NCI-H345 treated with DMSO at 0.1 percent for 48 hours (cell line): ENCODE results near the gene ARF3.
"Not testable (repeated sequence)": the region's sequence is repeated elsewhere in the genome, so short reads cannot be mapped to it uniquely, and the experiment has no call there.

Experiments used
- DNase-seq: peaks from one replicate; lab custom pipeline; 2025; ENCODE audit not compliant: unreplicated experiment; lab: John Stamatoyannopoulos, UW

ARF3 gene

GRCh38 chr12:48932878-48933277, 24.4 kb downstream of the ARF3 start:
- no peak for DNase-seq

DNA sequence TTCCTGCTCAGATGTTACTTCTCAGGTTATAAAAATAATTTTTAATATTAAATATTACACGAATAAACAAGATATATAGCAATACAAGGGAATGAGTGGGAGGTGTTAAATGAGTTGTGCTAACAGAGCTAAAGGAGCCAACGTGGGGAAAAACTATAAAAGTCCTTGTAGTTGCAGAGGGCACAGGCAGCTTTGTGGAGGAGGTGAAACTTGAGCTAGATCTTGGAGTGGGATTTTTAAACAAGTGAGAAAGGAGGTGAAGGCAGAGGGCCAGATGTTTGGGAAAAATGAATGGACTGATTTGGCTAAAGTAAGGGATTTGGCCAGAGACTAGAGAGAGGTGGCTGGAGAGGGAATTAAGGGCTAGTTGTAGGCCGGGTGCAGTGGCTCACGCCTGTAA, 26.8 kb downstream of the ARF3 start:
- no peak for DNase-seq

DNA sequence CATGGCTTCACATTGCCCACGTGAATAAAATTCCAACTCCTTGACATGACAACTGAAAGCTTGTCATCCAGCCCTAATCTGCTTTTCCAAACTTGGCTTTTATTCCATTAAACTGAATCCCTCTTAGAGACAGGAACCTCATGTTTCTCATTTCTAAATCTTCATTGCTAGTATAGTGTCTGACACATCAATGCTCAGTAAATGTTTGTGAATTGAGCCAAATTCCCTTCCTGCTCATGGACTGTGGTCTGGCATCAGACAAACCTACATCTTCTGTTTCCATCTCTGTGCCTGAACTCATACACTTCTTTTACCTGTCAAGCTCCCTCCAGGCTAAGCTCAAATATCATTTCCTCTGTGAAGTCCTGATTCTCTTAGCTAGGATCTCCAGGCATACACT, 27.7 kb downstream of the ARF3 start:
- DNase-seq, result no peak

GRCh38 chr12:48927261-48927660, 30.0 kb downstream of the ARF3 start:
- no peak for DNase-seq

GRCh38 chr12:48925304-48926011, 31.8 kb downstream of the ARF3 start, which contains the start of gene FKBP11:
FKBP11 (minus strand) TSS chr12:48925492; CDS start chr12:48925428, 64 bp downstream.
- no peak for DNase-seq

- no peak for DNase-seq
These were observed 32.5 kb downstream of the ARF3 start for GRCh38 chr12:48924617-48925303.

GRCh38 chr12:48923117-48923516, 34.2 kb downstream of the ARF3 start:
- DNase-seq, result no peak

DNA sequence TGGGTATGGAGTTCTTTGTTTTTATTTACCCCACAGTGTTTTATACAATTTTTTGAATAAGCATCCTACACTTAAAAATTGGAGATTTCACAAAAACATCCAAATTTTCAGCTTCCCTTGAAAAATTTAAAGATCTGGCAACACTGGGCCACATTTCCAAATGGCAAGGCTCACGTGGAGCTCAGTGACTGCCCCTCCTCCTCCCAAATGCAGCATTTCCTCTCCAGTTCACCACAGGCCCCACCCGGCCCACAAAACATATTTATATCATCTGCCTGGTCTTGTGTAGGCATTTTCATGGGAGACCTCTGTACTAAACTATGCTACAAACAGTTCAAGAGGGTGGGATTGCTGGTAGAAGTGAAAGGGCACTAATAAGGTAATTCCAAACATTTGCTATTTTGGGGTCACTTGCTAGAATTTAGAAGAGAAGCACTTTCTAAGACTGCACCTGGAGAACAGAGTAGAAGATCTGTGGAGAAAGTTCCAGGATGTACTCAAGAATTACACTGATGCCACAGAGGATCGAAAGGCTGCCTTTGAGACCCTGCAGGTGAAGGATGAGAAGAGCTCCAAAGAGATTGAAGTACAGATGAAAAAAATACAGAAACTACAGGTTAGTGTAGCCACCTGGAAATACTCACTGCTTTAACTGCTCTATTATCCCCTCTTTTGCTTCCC, 39.3 kb downstream of the ARF3 start:
- DNase-seq, result no peak

DNA sequence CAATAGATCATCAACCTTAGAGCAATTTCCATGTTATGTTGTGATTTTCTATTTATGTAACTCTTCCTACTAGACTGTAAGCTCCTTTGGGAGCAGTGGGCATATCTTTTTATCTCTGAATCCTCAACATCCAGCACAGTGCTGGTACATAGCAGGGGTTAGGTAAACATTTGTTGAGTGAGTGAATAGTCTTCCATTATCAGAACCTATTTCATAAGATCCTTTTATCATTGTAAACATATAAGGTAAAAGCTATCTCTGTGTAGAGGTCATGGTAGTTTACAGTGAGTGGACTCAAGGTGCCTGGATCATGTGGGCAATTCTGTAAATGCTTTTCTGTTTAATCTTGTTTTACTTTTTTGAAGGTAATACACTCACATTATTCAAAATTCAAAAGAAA, 47.1 kb downstream of the ARF3 start:
- no peak for DNase-seq

- not testable (repeated sequence) for DNase-seq
These were observed 47.6 kb downstream of the ARF3 start for GRCh38 chr12:48909698-48910097.

- DNase-seq, result no peak
These were observed 50.0 kb downstream of the ARF3 start for GRCh38 chr12:48907245-48907644.

GRCh38 chr12:48903982-48904411, 53.3 kb downstream of the ARF3 start:
- no peak for DNase-seq

DNA sequence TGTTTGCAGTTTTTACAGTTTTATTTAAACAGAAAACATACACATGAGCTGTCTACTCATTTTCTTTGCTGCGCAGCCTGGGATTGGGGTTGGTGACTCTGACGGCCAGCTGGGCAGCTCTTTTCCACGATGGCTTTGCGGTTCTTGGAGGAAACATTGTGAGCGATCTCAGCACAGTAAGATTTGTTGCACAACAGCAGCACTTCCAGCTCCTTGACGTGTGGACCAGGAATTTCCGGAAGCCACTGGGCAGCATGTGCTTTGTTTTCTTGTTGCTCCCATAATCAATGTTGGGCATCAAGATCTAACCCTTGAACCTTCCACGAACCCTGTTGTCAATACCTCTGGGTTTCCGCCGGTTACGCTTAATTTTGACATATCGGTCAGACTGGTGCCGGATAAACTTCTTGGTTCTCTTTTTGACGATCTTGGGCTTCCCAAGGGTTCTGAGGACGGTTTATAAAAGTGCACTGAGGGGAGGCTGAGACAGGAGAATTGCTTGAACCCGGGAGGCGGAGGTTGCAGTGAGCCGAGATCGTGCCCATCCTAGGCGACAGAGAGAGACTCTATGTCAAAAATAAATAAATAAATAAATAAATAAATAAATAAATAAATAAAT, 53.8 kb downstream of the ARF3 start:
- DNase-seq, result no peak

- DNase-seq, result no peak
These were observed 56.0 kb downstream of the ARF3 start for GRCh38 chr12:48901278-48901677.

- DNase-seq, result no peak
These were observed 57.6 kb downstream of the ARF3 start for GRCh38 chr12:48899651-48900050.

DNA sequence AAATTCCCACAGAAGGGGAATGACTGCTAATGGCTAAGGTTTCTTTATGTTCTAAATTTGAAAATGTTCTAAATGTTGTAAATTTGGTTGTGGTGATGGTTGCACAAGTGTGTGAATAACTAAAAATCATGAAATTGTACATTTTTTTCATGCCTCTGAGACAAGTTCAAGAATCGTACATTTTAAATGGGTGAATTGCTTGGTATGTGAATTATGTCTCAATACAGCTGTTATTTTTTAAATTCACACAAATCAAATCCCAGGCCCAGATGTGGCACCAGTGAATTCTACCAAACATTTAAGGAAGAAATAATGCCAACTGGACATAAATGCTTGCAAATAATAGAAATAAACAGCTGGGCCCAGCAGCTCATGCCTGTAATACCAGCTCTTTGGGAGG, 63.0 kb downstream of the ARF3 start:
- DNase-seq, result no peak

- DNase-seq, result peak; percentile 0
These were observed 66.4 kb downstream of the ARF3 start for GRCh38 chr12:48890657-48891418.

GRCh38 chr12:48889679-48890078, 67.6 kb downstream of the ARF3 start:
- no peak for DNase-seq
